Epithelial cell of proximal tubule (primary cell): ENCODE results near the gene ARL2BP. TPM values are rescaled to one million over a fixed set of nuclear protein-coding genes. Genes with fewer than 3 reads are reported as not detected.

Source experiments
- DNase-seq: peaks from one replicate; pipeline ENCODE4 v3.0.0-alpha.2; 2011; ENCODE audit warnings: low read depth
- H3K4me3 ChIP-seq: 2 replicates; pipeline ENCODE4 v1.5.1; 2011; ENCODE audit warnings: low read depth, mild to moderate bottlenecking, low read length
- total RNA-seq: library from RNA; depleted of rRNA; stranded (reverse); fragments of >200 nt; gene quantifications from 2 replicates; pipeline ENCODE4 v1.2.3, GENCODE V29; 2015
- TF ChIP-seq, protein P1 (sequence below): conservative IDR thresholded peaks from 2 replicates; pipeline ENCODE4 v1.5.1; 2012; ENCODE audit warnings: low read depth, mild to moderate bottlenecking, low read length

ARL2BP gene
- total RNA-seq, 1 donor from 2014 or later: 44.6 TPM

GRCh38 chr16:57236022-57236350, 9.1 kb upstream of the ARL2BP start:
- TF ChIP-seq, protein P1, sequence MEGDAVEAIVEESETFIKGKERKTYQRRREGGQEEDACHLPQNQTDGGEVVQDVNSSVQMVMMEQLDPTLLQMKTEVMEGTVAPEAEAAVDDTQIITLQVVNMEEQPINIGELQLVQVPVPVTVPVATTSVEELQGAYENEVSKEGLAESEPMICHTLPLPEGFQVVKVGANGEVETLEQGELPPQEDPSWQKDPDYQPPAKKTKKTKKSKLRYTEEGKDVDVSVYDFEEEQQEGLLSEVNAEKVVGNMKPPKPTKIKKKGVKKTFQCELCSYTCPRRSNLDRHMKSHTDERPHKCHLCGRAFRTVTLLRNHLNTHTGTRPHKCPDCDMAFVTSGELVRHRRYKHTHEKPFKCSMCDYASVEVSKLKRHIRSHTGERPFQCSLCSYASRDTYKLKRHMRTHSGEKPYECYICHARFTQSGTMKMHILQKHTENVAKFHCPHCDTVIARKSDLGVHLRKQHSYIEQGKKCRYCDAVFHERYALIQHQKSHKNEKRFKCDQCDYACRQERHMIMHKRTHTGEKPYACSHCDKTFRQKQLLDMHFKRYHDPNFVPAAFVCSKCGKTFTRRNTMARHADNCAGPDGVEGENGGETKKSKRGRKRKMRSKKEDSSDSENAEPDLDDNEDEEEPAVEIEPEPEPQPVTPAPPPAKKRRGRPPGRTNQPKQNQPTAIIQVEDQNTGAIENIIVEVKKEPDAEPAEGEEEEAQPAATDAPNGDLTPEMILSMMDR: no peak
- no peak overlapping the region for H3K4me3 ChIP-seq
- no peak for DNase-seq

DNA sequence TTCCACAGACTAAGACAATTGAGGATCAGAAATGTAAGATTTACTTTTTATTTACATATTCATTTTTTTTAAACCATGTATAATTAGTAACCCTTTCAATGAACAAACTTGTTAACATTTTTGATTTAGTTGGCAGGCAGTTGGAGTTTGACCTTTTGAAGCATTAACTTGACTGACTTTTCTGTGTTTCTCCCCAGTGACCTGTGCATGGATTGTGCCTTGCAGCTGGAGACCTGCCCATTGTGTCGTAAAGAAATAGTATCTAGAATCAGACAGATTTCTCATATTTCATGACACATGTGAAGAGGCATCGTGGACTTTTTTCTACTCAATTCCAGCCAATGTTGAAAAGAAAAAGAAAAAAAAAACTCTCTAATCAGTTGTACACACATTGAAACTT, 6.4 kb upstream of the ARL2BP start:
- TF ChIP-seq, protein P1: no peak
- no peak for DNase-seq
- H3K4me3 ChIP-seq: no peak overlapping the region

DNA sequence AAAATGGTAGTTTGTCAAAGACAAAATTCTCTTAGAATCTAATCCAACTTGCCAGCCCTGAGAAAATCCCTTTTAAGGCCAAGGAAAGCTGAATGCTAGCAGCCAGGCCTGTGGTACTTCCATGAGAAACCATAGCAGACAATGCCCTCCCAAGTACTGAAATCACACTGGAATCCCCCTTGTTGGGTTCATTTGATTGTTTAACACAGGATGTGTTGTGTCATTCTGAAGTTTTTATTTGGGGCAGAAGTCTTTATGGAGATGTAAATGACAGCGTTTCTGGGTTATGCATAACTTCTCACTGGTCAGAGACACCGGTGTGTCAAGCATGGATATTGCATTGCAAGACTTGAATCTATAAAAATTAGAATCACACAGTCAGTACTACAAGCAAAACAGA, 6.0 kb upstream of the ARL2BP start:
- no peak overlapping the region for H3K4me3 ChIP-seq
- TF ChIP-seq, protein P1: no peak
- DNase-seq: no peak

- DNase-seq: no peak
- TF ChIP-seq, protein P1: no peak
- H3K4me3 ChIP-seq: no peak overlapping the region
Observed at GRCh38 chr16:57240851-57241250, 4.2 kb upstream of the ARL2BP start.

GRCh38 chr16:57242650-57243049, 2.4 kb upstream of the ARL2BP start:
- DNase-seq: no peak
- H3K4me3 ChIP-seq: no peak overlapping the region
- TF ChIP-seq, protein P1: no peak

DNA sequence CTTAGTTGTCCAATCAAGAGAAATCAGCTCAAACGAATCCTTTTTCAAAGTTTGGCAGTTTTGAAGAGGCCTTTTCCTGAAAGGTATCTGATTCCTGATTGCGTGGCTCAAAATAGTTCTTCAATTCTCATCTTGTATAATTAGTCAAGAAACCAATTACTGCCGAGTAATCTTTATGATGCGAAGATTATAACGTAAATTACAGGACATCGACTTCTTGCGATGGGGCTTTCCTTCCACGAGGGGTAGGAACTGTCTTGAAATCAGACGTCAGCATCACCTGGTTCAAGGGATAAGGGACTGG, 644 bp upstream of the ARL2BP start:
- no peak for DNase-seq
- H3K4me3 ChIP-seq: peak overlapping the region; percentile 51
- TF ChIP-seq, protein P1: no peak

GRCh38 chr16:57245472-57246113, 534 bp downstream of the ARL2BP start:
- DNase-seq: no peak
- TF ChIP-seq, protein P1: no peak
- H3K4me3 ChIP-seq: peak overlapping the region; percentile 84
